MM.1S (cell line): ENCODE measurements around the gene RGS4.

Source experiments
- CTCF ChIP-seq: fragments of 300-600 bp; sonication (generic); IDR thresholded peaks from 2 replicates; pipeline ENCODE4 v1.5.1; 2016; ENCODE audit warnings: antibody characterized with exemption, low read length, mixed read lengths
- EZH2 ChIP-seq: fragments of 300-600 bp; sonication (generic); optimal IDR thresholded peaks from 2 replicates; pipeline ENCODE3; 2017; ENCODE audit warnings: low read depth, mild to moderate bottlenecking, antibody characterized with exemption, low read length, mixed read lengths

GRCh38 chr1:163093169-163093568 is 24.0 kb downstream of the RGS4 start:
- TF ChIP-seq CTCF (no peak), EZH2 (no peak)
